H1 (cell line): ENCODE measurements around the gene DOCK1. TPM values are rescaled to one million over a fixed set of nuclear protein-coding genes. Genes with fewer than 3 reads are reported as not detected.

Experiments used
- CTCF ChIA-PET: fragments of 300-600 bp; sonication (Branson Sonifier 250); formaldehyde crosslinking; loops from one replicate; lab custom pipeline; 2021; ENCODE audit not compliant: partially characterized antibody; lab: Charles Lee
- POLR2A ChIA-PET: fragments of 300-600 bp; sonication (Branson Sonifier 250); formaldehyde crosslinking; loops from one replicate; lab custom pipeline; 2021; ENCODE audit warnings: inconsistent platforms; ENCODE audit not compliant: partially characterized antibody; lab: Charles Lee
- DNase-seq, 2 experiments: peaks; one replicate each; pipeline versions ENCODE4 v3.0.0 to v3.0.0-alpha.2; 2010 to 2022; ENCODE audit warnings: low spot score in 2 of 2, low read depth in 1 of 2, mixed read lengths in 1 of 2
- FAIRE-seq: peaks from 2 replicates; lab custom pipeline; 2011; peaks lifted over from hg19 to GRCh38; lab: Jason Lieb, UNC
- H2AFZ ChIP-seq: 2 replicates; pipeline ENCODE4 v1.8.1; 2012; ENCODE audit warnings: low read length, inconsistent platforms
- H2AK5ac ChIP-seq: 2 replicates; pipeline ENCODE4 v1.6.1; 2013; ENCODE audit warnings: low read depth, low read length
- H2BK120ac ChIP-seq: replicated peaks from 2 replicates; pipeline ENCODE3; 2013; ENCODE audit warnings: low read depth, low read length, inconsistent platforms
- H2BK12ac ChIP-seq: 2 replicates; pipeline ENCODE4 v1.6.1; 2013; ENCODE audit warnings: low read depth, low read length
- H2BK15ac ChIP-seq: 2 replicates; pipeline ENCODE4 v1.6.1; 2013; ENCODE audit warnings: low read length
- H2BK20ac ChIP-seq: 2 replicates; pipeline ENCODE4 v1.6.1; 2013; ENCODE audit warnings: low read length
- H2BK5ac ChIP-seq: 2 replicates; pipeline ENCODE4 v1.6.1; 2013; ENCODE audit warnings: low read depth, low read length
- H3K14ac ChIP-seq: 2 replicates; pipeline ENCODE4 v1.6.1; 2013; ENCODE audit warnings: inconsistent platforms; ENCODE audit not compliant: insufficient read length
- H3K18ac ChIP-seq: 2 replicates; pipeline ENCODE4 v1.6.1; 2013; ENCODE audit warnings: low read length; ENCODE audit errors: extremely low read depth
- H3K23ac ChIP-seq: 2 replicates; pipeline ENCODE4 v1.6.1; 2013; ENCODE audit warnings: inconsistent platforms; ENCODE audit not compliant: insufficient read length
- H3K23me2 ChIP-seq: 2 replicates; pipeline ENCODE4 v1.6.1; 2013; ENCODE audit warnings: low read depth, low read length
- H3K27ac ChIP-seq: 2 replicates; pipeline ENCODE4 v1.6.1; 2011; ENCODE audit warnings: low read depth, low read length, inconsistent platforms
- H3K27me3 ChIP-seq, 4 experiments: replicated peaks in 1 of 4; 1 replicate in 1 of 4; 2 replicates in 3 of 4; pipeline versions ENCODE4 v1.6.1 to v1.8.1; 2011 to 2013; ENCODE audit warnings: low read length in 3 of 4, mild to moderate bottlenecking in 3 of 4, inconsistent platforms in 2 of 4, mixed read lengths in 2 of 4, moderate library complexity in 1 of 4; ENCODE audit not compliant: control insufficient read depth in 3 of 4, insufficient read depth in 3 of 4; ENCODE audit errors: extremely low read depth in 1 of 4
- H3K36me3 ChIP-seq, 4 experiments: 2 replicates each; pipeline versions ENCODE4 v1.6.1 to v1.8.1; 2011 to 2013; ENCODE audit warnings: mild to moderate bottlenecking in 4 of 4, low read length in 3 of 4, moderate library complexity in 2 of 4, control low read depth in 1 of 4, inconsistent platforms in 1 of 4; ENCODE audit not compliant: insufficient read depth in 4 of 4, control insufficient read depth in 2 of 4
- H3K4ac ChIP-seq: replicated peaks from 2 replicates; pipeline ENCODE3; 2013; ENCODE audit warnings: low read length, low read depth, mixed read lengths, inconsistent platforms; ENCODE audit not compliant: insufficient read length
- H3K4me1 ChIP-seq, 4 experiments: replicated peaks in 1 of 4; 1 replicate in 1 of 4; 2 replicates in 3 of 4; pipeline versions ENCODE4 v1.6.1 to v1.8.1; 2011 to 2013; ENCODE audit warnings: low read length in 3 of 4, inconsistent platforms in 2 of 4, mixed read lengths in 1 of 4; ENCODE audit not compliant: insufficient read depth in 4 of 4, control insufficient read depth in 3 of 4
- H3K4me2 ChIP-seq, 2 experiments: 2 replicates each; pipeline versions ENCODE4 v1.6.1 to v1.8.1; 2011 to 2013; ENCODE audit warnings: low read depth in 2 of 2, low read length in 2 of 2, control low read depth in 1 of 2, inconsistent platforms in 1 of 2, mild to moderate bottlenecking in 1 of 2; ENCODE audit not compliant: insufficient read depth in 1 of 2
- H3K4me3 ChIP-seq, 4 experiments: fragments of 200-600, 300-600 bp in 1 of 4; sonication (generic), shearing (Covaris generic), sonication (Bioruptor Twin) in 1 of 4; 2 replicates each; pipeline versions ENCODE4 v1.5.1 to v1.8.1; 2011 to 2016; ENCODE audit warnings: low read length in 4 of 4, low read depth in 3 of 4, control low read depth in 2 of 4, inconsistent platforms in 2 of 4, mild to moderate bottlenecking in 2 of 4, mixed read lengths in 1 of 4, moderate library complexity in 1 of 4; ENCODE audit not compliant: insufficient read depth in 2 of 4; ENCODE audit errors: extremely low read depth in 1 of 4
- H3K56ac ChIP-seq: replicated peaks from 2 replicates; pipeline ENCODE3; 2013; ENCODE audit warnings: low read depth, mild to moderate bottlenecking, mixed read lengths, low read length, inconsistent platforms; ENCODE audit not compliant: insufficient read length
- H3K79me1 ChIP-seq: 2 replicates; pipeline ENCODE4 v1.6.1; 2013; ENCODE audit warnings: low read depth, low read length, control low read depth
- H3K79me2 ChIP-seq, 2 experiments: 2 replicates each; pipeline versions ENCODE4 v1.6.1 to v1.8.1; 2012 to 2013; ENCODE audit warnings: low read length in 2 of 2, mild to moderate bottlenecking in 2 of 2, inconsistent platforms in 1 of 2; ENCODE audit not compliant: insufficient read depth in 2 of 2, control insufficient read depth in 1 of 2
- H3K9ac ChIP-seq, 4 experiments: replicated peaks in 1 of 4; 1 replicate in 1 of 4; 2 replicates in 3 of 4; pipeline versions ENCODE4 v1.6.1 to v1.8.1; 2011 to 2013; ENCODE audit warnings: low read depth in 3 of 4, low read length in 3 of 4, control low read depth in 2 of 4, mild to moderate bottlenecking in 2 of 4, moderate library complexity in 2 of 4, inconsistent platforms in 1 of 4; ENCODE audit errors: extremely low read depth in 1 of 4
- H3K9me3 ChIP-seq, 2 experiments: 2 replicates each; pipeline versions ENCODE4 v1.6.1 to v1.8.1; 2012 to 2013; ENCODE audit warnings: mild to moderate bottlenecking in 2 of 2, moderate library complexity in 2 of 2, control low read depth in 1 of 2, inconsistent platforms in 1 of 2, low read depth in 1 of 2, low read length in 1 of 2, mixed read lengths in 1 of 2; ENCODE audit not compliant: insufficient read depth in 2 of 2
- H4K20me1 ChIP-seq, 2 experiments: replicated peaks in 1 of 2; 2 replicates each; pipeline versions ENCODE3 to v1.8.1; 2011 to 2013; ENCODE audit warnings: inconsistent platforms in 2 of 2, low read length in 2 of 2, mild to moderate bottlenecking in 1 of 2; ENCODE audit not compliant: insufficient read depth in 2 of 2, control insufficient read depth in 1 of 2
- H4K5ac ChIP-seq: 2 replicates; pipeline ENCODE4 v1.6.1; 2013; ENCODE audit warnings: low read length, low read depth, mixed read lengths, inconsistent platforms; ENCODE audit not compliant: insufficient read length
- H4K8ac ChIP-seq: 2 replicates; pipeline ENCODE4 v1.8.0; 2013; ENCODE audit warnings: mild to moderate bottlenecking, moderate library complexity, low read length, inconsistent platforms; ENCODE audit not compliant: insufficient read depth; ENCODE audit errors: extremely low read depth
- H4K91ac ChIP-seq: replicated peaks from 2 replicates; pipeline ENCODE3; 2013; ENCODE audit warnings: low read length, mixed read lengths, inconsistent platforms; ENCODE audit not compliant: insufficient read length
- BRCA1 ChIP-seq: IDR thresholded peaks from 2 replicates; pipeline ENCODE4 v1.6.1; 2012; ENCODE audit warnings: low read depth, low read length, improper control_type of control experiment
- CBX8 ChIP-seq: fragments of 300-800, 300-1000 bp; sonication (generic); IDR thresholded peaks from 2 replicates; pipeline ENCODE4 v1.7.1; 2016; ENCODE audit warnings: low read depth, low read length, borderline replicate concordance
- NRF1 ChIP-seq: IDR thresholded peaks from 2 replicates; pipeline ENCODE4 v1.6.1; 2011; ENCODE audit warnings: mild to moderate bottlenecking, low read depth, low read length, improper control_type of control experiment
- WGBS, 2 experiments: shearing (Covaris generic) in 1 of 2; methylation state at CpG; one replicate each; pipeline versions ENCODE4 v1.1.6 to v1.1.7; 2013 to 2015; ENCODE audit warnings: low lambda C conversion rate in 2 of 2, mixed read lengths in 2 of 2, inconsistent platforms in 1 of 2, low coverage in 1 of 2, missing lambda C conversion rate in 1 of 2; ENCODE audit not compliant: insufficient replicate concordance in 2 of 2, insufficient coverage in 1 of 2, insufficient read length in 1 of 2; ENCODE audit errors: extremely low coverage in 1 of 2, missing lambda C conversion rate in 1 of 2; 5-methylcytosine and 5-hydroxymethylcytosine counted together
- polyA plus RNA-seq, 7 experiments: library from polyadenylated mRNA; depleted of rRNA in 3 of 7; stranded (reverse) in 5 of 7; unstranded in 2 of 7; fragments of >200 nt in 5 of 7; fragments of 200-250 nt in 2 of 7; gene quantifications; 1 replicate in 5 of 7; 2 replicates in 1 of 7; 4 replicates in 1 of 7; pipeline versions ENCODE4 v1.2.1 to v1.2.3, GENCODE V29; 2011 to 2013; ENCODE audit warnings: missing spikeins in 2 of 7, mixed read lengths in 2 of 7
- total RNA-seq: library from RNA; stranded (reverse); fragmentation: NEBNext Ultra II Directional; extraction: Animal tissue kit (Norgen Biotek cat#: 25700); gene quantifications from 2 replicates; pipeline ENCODE4 v1.2.1, GENCODE V29; 2021

The DOCK1 gene
- total and polyA plus RNA-seq, 2 of the 8 experiments (the other 6 are each of a cell fraction or from before 2014, with no cell fraction given): 11.6 to 53.0 TPM

DNA sequence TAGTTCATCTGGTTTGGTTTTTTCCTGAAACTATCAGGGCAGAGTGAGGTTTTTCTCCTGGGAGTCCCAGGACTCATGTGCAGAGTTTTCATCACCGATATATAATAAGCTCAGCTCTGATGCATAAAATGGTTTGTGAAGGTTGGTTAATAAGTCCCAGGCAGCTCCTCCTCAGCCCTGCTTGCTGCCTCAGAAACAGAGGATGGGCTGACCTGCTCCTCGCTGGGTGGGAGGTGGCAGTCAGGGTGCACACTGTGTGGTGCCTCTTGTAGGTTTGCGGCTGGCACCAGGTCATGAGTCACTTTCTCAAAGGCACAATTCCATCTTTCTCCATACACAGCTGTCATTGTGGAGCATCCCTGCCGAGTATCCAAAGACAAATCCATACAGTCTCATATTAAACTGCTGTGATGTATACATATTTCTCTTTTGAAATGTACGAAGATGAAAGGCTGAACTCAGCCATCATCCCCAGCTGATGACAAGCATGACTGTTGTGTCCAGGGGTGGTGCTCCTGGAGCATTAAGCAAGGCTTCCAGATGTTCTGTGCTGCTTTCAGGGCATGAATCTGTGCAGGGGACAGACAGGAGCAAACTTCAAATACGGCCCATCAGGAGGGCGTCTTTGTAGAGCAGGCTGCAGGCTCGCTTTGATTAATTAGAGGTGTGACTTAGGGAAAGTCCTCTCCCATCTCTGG is 518.1 kb downstream of the DOCK1 start:
- DNase-seq (no peak), FAIRE-seq (no peak)
- Histone ChIP-seq H2BK12ac (no peak overlapping the region), H4K5ac (no peak overlapping the region), H2BK20ac (no peak overlapping the region), H2BK15ac (no peak overlapping the region), H3K23me2 (no peaks in the 10 kb centered on the region; the same call in 1 of the 2 replicates), H3K36me3 (peaks cover 3 to 15% (median 7%) of the 10 kb centered on the region in 4 experiments; a peak in 6 of 8 replicates), H2AK5ac (no peak overlapping the region), H3K4ac (no peak overlapping the region), H3K18ac (no peak overlapping the region), H3K27me3 (no peaks in the 10 kb centered on the region), H3K56ac (no peak overlapping the region), H4K20me1 (no peaks in the 10 kb centered on the region), H3K9me3 (no peaks in the 10 kb centered on the region), H3K23ac (no peak overlapping the region), H2BK5ac (no peak overlapping the region), H2AFZ (no peak overlapping the region), H3K79me1 (no peaks in the 10 kb centered on the region), H3K4me3 (no peak overlapping the region), H4K91ac (no peak overlapping the region), H3K4me1 (no peaks in the 10 kb centered on the region), H3K14ac (no peak overlapping the region), H3K27ac (no peak overlapping the region), H3K9ac (no peak overlapping the region), H4K8ac (no peak overlapping the region), H2BK120ac (no peak overlapping the region), H3K4me2 (no peak overlapping the region), H3K79me2 (no peaks in the 10 kb centered on the region)
- TF ChIP-seq CBX8 (no peak), BRCA1 (no peak), NRF1 (no peak)
- WGBS, 2 experiments: 91% methylated on average over 8 of the region's 8 CpGs; no CpG with 5 or more reads in 1 of the 2 experiments
- ChIA-PET POLR2A (interaction anchor here (1.5 kb wide), 1 partner anchor 18 kb away, joined by 3 read pairs; no protein-coding TSS in a partner anchor), CTCF (no interaction called here)
